ENCODE measurements around the gene MBOAT2. TPM values are rescaled to one million over a fixed set of nuclear protein-coding genes. Genes with fewer than 3 reads are reported as not detected.

MBOAT2 gene
- total RNA-seq, 4 donors from 2014 or later, result 4.7 to 12.8 (median 9.7) TPM

DNA sequence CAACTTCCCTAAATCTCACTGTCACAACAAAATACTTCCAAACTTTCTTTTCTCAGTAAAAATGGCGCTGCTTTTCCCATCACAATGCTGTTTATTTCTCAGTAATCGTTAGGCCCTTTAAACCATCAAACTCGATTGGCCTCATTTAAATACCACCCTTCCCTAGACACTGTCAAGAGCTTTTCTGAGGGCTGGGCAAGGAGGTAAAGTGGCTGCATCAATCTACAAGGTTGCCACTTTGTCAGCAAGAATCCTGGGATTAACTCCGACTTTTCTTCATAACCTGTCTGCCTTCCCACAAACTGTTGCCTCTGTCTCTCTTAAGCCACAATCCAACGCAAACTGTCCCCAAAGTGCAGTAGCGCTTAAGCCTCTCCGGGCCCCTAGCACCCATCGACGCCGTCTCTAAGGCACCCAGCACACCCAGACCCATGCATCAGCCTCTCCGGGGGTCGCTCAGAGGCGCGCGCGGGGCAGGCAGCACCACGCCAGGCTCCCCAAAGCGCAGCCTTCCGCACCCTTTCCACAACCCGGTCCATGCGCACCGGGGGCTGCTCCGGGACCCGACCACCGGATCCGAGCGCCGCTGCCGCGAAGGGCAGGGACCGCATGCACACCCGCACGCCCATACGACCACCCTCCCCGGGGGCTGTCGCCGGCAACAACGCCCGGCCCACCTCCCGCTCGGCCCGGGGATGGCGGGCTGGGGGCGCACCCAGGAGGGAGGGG, 683 bp downstream of the MBOAT2 start:
- TF ChIP-seq, protein P1, sequence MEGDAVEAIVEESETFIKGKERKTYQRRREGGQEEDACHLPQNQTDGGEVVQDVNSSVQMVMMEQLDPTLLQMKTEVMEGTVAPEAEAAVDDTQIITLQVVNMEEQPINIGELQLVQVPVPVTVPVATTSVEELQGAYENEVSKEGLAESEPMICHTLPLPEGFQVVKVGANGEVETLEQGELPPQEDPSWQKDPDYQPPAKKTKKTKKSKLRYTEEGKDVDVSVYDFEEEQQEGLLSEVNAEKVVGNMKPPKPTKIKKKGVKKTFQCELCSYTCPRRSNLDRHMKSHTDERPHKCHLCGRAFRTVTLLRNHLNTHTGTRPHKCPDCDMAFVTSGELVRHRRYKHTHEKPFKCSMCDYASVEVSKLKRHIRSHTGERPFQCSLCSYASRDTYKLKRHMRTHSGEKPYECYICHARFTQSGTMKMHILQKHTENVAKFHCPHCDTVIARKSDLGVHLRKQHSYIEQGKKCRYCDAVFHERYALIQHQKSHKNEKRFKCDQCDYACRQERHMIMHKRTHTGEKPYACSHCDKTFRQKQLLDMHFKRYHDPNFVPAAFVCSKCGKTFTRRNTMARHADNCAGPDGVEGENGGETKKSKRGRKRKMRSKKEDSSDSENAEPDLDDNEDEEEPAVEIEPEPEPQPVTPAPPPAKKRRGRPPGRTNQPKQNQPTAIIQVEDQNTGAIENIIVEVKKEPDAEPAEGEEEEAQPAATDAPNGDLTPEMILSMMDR (IDR thresholded peaks at IDR 0.05; ENCODE audit: low read depth), result no peak

DNA sequence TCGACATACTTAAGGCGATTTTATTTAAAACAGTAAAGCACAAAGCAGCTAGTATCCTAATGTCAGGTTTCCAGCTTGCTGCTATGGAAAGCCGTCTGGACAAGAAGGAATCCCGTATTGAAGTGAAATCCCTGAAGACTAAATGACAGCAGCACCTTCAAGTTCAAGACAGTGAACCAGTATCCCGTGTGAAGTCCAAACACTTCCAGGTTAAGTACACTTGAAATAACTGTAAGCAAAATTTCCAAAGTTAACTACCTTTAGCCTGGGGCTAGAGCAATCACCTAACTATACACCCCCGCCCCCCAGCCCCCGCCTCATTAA, 1.2 kb downstream of the MBOAT2 start:
- TF ChIP-seq, protein P1 (IDR thresholded peaks at IDR 0.05; ENCODE audit: low read depth), result no peak

- TF ChIP-seq, protein P1 (IDR thresholded peaks at IDR 0.05; ENCODE audit: low read depth), result no peak
These were observed 1.7 kb downstream of the MBOAT2 start for GRCh38 chr2:9001778-9002177.

GRCh38 chr2:9001229-9001628, 2.3 kb downstream of the MBOAT2 start:
- TF ChIP-seq, protein P1 (IDR thresholded peaks at IDR 0.05; ENCODE audit: low read depth), result no peak

- TF ChIP-seq, protein P1 (IDR thresholded peaks at IDR 0.05; ENCODE audit: low read depth), result no peak
These were observed 3.0 kb downstream of the MBOAT2 start for GRCh38 chr2:9000442-9000841.

DNA sequence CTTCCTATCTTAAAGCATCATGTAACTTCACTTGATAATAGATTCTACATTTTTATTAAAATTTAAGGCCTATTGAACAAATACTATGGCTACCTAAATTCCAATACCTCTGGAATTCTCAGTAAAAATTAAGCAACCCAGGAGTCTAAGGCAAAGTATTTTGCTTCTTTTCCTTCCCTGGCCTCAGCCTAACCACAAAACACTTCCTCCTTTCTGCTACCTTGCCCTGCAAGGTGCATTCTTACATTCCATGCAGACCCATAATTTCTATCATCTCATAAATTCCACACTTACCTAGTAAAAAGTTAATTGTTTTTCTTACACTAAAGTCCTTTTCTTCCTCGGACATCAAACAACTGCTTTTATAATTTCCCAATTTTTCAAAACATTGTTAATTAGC, 3.7 kb downstream of the MBOAT2 start:
- TF ChIP-seq, protein P1 (IDR thresholded peaks at IDR 0.05; ENCODE audit: low read depth), result no peak

DNA sequence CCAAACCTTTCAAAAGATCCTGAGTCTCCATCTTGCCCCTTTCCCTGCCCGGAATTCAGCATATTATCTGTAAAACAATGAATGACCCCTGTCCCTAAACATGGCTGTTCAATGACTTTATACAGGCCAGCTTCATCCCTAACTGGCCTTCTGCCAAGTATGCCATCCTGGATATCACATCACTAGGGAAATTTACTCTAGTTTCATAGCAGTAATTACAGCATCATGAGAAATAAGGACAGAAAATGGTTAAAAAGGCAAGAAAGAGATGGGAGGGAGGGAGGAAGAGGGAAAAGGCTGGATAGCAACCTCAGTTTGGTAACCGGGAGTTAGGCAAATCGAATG, 4.4 kb downstream of the MBOAT2 start:
- TF ChIP-seq, protein P1 (IDR thresholded peaks at IDR 0.05; ENCODE audit: low read depth), result no peak

Data from subcutaneous adipose tissue (tissue), 4 donors.